Thoracic aorta (tissue), 2 donors: ENCODE results near the gene ELK3. TPM values are rescaled to one million over a fixed set of nuclear protein-coding genes. Genes with fewer than 3 reads are reported as not detected.

ENCODE experiments used
- ATAC-seq: fragments of 150-250 bp; one replicate; pipeline ENCODE4 v1.8.0; 2017; ENCODE audit warnings: low read depth; ENCODE audit not compliant: insufficient number of reproducible peaks, low FRiP score
- DNase-seq: peaks from one replicate; pipeline ENCODE4 v3.0.0-alpha.2; 2020; ENCODE audit warnings: low spot score
- H3K27ac ChIP-seq, 2 donors: fragments of 200-600 bp; sonication (generic); 1 replicate in 1 of 2; 2 replicates in 1 of 2; pipeline ENCODE4 v1.5.1; 2016; ENCODE audit warnings: mild to moderate bottlenecking in 2 of 2, moderate library complexity in 2 of 2
- H3K27me3 ChIP-seq: fragments of 200-600 bp; sonication (generic); replicated peaks from 2 replicates; pipeline ENCODE4 v1.6.0; 2016; ENCODE audit warnings: mild to moderate bottlenecking; ENCODE audit not compliant: insufficient read depth
- H3K36me3 ChIP-seq: fragments of 200-600 bp; sonication (generic); one replicate; pipeline ENCODE4 v1.5.1; 2016
- H3K4me1 ChIP-seq, 2 donors: fragments of 200-600 bp; sonication (generic); 1 replicate in 1 of 2; 2 replicates in 1 of 2; pipeline versions ENCODE4 v1.5.1 to v1.6.0; 2016; ENCODE audit warnings: low read depth in 2 of 2, mild to moderate bottlenecking in 1 of 2; ENCODE audit not compliant: control insufficient read depth in 1 of 2
- H3K4me3 ChIP-seq: fragments of 200-600 bp; sonication (generic); 2 replicates; pipeline ENCODE4 v1.5.1; 2016; ENCODE audit warnings: mild to moderate bottlenecking
- H3K9me3 ChIP-seq: fragments of 200-600 bp; sonication (generic); 2 replicates; pipeline ENCODE4 v1.5.1; 2016
- CTCF ChIP-seq: fragments of 200-600 bp; sonication (generic); IDR thresholded peaks from one replicate; pipeline ENCODE4 v1.5.1; 2019; ENCODE audit warnings: antibody characterized with exemption
- total RNA-seq, 2 donors: library from RNA; depleted of rRNA; stranded (reverse); fragments of >200 nt; gene quantifications; one replicate each; pipeline versions ENCODE4 v1.1.0 to v1.2.3, GENCODE V29; 2016

Gene ELK3
- total RNA-seq, 2 donors from 2014 or later, result 19.9 to 40.6 TPM

- DNase-seq, result no peak
- H3K4me3 ChIP-seq, result no peak overlapping the region
- H3K4me1 ChIP-seq, result peaks cover 7 to 22% of the 10 kb centered on the region in 2 donors
- TF ChIP-seq CTCF, result no peak
- no peaks in the 10 kb centered on the region for H3K27me3 ChIP-seq
- H3K9me3 ChIP-seq, result no peaks in the 10 kb centered on the region
- no peaks in the 10 kb centered on the region for H3K36me3 ChIP-seq
- no peak for ATAC-seq
- H3K27ac ChIP-seq, result no peak overlapping the region
Measured at GRCh38 chr12:96220902-96221301, 26.7 kb downstream of the ELK3 start.

DNA sequence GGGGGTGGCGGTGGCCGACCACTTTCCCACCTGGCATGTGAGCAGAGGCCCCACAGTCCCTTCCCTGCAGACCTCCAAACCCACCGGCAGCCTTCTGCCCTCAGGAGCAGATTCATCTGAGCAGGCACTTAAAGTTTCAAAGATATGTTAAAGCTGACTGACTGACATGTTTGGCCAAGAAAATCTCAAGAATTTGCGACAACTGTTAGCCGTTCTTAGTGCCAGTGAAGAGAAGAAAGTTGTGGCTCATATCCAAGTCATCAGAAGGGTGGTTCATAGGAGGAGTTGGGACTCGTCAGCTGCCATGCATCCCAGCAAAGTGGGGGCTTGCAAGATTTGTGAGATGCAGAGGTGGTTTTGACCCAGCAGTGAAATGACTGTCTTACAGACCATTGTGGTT, 27.2 kb downstream of the ELK3 start:
- no peak for TF ChIP-seq CTCF
- ATAC-seq (no peak), DNase-seq (no peak)
- Histone ChIP-seq H3K36me3 (no peaks in the 10 kb centered on the region), H3K4me1 (peaks cover 7 to 22% of the 10 kb centered on the region in 2 donors), H3K27ac (no peak overlapping the region), H3K4me3 (no peak overlapping the region), H3K9me3 (no peaks in the 10 kb centered on the region), H3K27me3 (no peaks in the 10 kb centered on the region)

DNA sequence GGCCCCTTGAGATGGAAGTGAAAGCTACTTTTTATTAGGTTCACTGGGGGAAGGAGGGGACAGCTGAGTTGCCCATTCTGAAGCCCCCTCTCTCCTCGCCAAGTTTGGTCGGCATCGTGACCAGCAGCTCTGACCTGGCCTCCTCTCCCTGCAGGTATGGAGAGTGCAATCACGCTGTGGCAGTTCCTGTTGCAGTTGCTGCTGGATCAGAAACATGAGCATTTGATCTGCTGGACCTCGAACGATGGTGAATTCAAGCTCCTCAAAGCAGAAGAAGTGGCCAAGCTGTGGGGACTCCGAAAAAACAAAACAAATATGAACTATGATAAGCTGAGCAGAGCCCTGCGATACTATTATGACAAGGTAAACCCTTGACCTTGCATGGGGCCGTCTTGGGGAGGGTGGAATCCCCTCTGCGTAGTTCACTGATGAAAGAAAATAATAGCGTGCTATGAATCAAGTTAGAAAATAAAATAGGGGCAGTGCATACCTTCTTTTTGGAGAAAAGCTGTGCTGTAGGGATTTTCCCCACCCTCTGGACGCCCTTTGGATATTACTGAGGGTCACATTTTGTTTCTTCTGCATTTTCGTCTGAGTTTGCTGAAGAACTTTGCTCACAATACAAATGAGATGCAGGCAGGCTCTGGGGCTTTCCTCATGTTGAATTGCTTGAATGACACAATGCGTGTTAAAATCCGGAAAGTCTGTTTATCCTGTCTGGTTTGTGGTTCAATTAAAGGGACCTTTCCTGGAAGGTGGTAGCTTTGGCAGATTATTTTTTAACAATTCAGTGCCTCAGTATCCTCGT, 29.4 kb downstream of the ELK3 start:
- Histone ChIP-seq H3K27ac (no peak overlapping the region), H3K36me3 (no peaks in the 10 kb centered on the region), H3K9me3 (no peaks in the 10 kb centered on the region), H3K27me3 (no peaks in the 10 kb centered on the region), H3K4me3 (no peak overlapping the region), H3K4me1 (peaks cover 7 to 22% of the 10 kb centered on the region in 2 donors)
- no peak for TF ChIP-seq CTCF
- ATAC-seq (no peak), DNase-seq (no peak)

DNA sequence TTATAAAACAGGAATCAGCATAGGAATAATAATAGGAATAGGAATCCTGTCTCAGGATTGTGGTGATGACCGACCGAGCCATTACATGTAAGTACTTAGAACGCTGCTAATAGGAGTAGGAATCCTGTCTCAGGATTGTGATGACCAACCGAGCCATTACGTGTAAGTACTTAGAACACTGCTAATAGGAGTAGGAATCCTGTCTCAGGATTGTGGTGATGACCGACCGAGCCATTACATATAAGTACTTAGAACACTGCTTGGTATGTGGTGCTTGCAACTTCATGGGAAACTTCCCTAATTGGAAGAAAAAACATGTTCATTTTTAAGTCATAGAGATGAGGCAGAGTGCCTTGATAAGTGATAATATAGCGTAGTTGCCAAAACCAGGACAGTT, 30.0 kb downstream of the ELK3 start:
- no peak for TF ChIP-seq CTCF
- Histone ChIP-seq H3K27me3 (no peaks in the 10 kb centered on the region), H3K4me3 (no peak overlapping the region), H3K27ac (no peak overlapping the region), H3K9me3 (no peaks in the 10 kb centered on the region), H3K4me1 (peaks cover 7 to 22% of the 10 kb centered on the region in 2 donors), H3K36me3 (no peaks in the 10 kb centered on the region)
- ATAC-seq, result no peak
- no peak for DNase-seq

- Histone ChIP-seq H3K27ac (no peak overlapping the region), H3K27me3 (no peaks in the 10 kb centered on the region), H3K36me3 (no peaks in the 10 kb centered on the region), H3K4me3 (no peak overlapping the region), H3K9me3 (no peaks in the 10 kb centered on the region), H3K4me1 (peaks cover 7 to 22% of the 10 kb centered on the region in 2 donors)
- TF ChIP-seq CTCF, result no peak
- no peak for DNase-seq
- no peak for ATAC-seq
Measured at GRCh38 chr12:96225044-96225855, 31.1 kb downstream of the ELK3 start.
